Suprapubic skin (tissue), 4 donors: ENCODE measurements around the gene RAPH1. TPM values are rescaled to one million over a fixed set of nuclear protein-coding genes. Genes with fewer than 3 reads are reported as not detected.
A peak's percentile ranks its signal among the peaks of the same experiment; 100 is the strongest.

Experiments
- DNase-seq, 2 donors: peaks; one replicate each; pipeline ENCODE4 v3.0.0-alpha.2; 2019; ENCODE audit warnings: low spot score in 2 of 2
- H3K27ac ChIP-seq: fragments of 200-600 bp; sonication (generic); one replicate; pipeline ENCODE4 v1.5.1; 2019
- H3K27me3 ChIP-seq: fragments of 200-600 bp; sonication (generic); one replicate; pipeline ENCODE4 v1.5.1; 2019
- H3K36me3 ChIP-seq: fragments of 200-600 bp; sonication (generic); one replicate; pipeline ENCODE4 v1.5.1; 2019
- H3K4me1 ChIP-seq: fragments of 200-600 bp; sonication (generic); one replicate; pipeline ENCODE4 v1.5.1; 2019
- H3K4me3 ChIP-seq: fragments of 200-600 bp; sonication (generic); one replicate; pipeline ENCODE4 v1.5.1; 2019; ENCODE audit warnings: mild to moderate bottlenecking
- H3K9me3 ChIP-seq: fragments of 200-600 bp; sonication (generic); one replicate; pipeline ENCODE4 v1.5.1; 2019
- CTCF ChIP-seq, 2 donors: fragments of 200-600 bp in 1 of 2; fragments of 450-650 bp in 1 of 2; sonication (generic) in 1 of 2; IDR thresholded peaks; one replicate each; pipeline ENCODE4 v1.5.1; 2016 to 2019; ENCODE audit warnings: antibody characterized with exemption in 2 of 2, mild to moderate bottlenecking in 1 of 2, moderate library complexity in 1 of 2
- EP300 ChIP-seq: sonication (generic); formaldehyde crosslinking; IDR thresholded peaks from one replicate; pipeline ENCODE4 v1.6.1; 2017; ENCODE audit warnings: antibody characterized with exemption
- POLR2A ChIP-seq, 2 donors: fragments of 450-650 bp; IDR thresholded peaks; one replicate each; pipeline ENCODE4 v1.6.1; 2017; ENCODE audit warnings: antibody characterized with exemption in 2 of 2, mild to moderate bottlenecking in 2 of 2, moderate library complexity in 2 of 2
- POLR2AphosphoS5 ChIP-seq, 3 donors: sonication (generic); formaldehyde crosslinking; IDR thresholded peaks; one replicate each; pipeline ENCODE4 v1.6.1; 2017; ENCODE audit warnings: antibody characterized with exemption in 3 of 3
- WGBS: methylation state at CpG from one replicate; pipeline ENCODE4 v1.1.5; 2018; 5-methylcytosine and 5-hydroxymethylcytosine counted together
- total RNA-seq, 4 donors: library from RNA; depleted of rRNA; stranded (reverse); fragments of >200 nt; gene quantifications; one replicate each; pipeline ENCODE4 v1.1.0, GENCODE V29; 2016

RAPH1 gene
- total RNA-seq, 4 donors from 2014 or later: 38.3 to 58.2 (median 49.3) TPM

DNA sequence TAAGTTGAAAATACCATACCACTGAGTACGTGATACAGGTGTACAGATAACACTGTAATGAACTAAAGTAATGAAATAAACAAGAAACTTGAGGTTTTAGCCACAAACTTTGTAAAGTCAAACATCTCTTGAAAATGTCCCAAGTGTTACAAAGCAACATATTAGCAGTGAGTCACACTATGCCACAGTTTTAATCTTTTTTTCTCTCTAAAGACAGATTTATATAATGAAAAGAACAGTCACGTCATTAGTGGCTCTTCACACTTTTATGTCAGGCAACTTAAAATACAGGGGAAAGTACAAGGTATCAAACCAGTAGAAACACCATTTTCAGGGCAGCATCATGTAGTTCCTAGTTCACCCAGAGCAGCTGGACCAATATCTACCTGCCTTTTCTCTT is 42.1 kb downstream of the RAPH1 start:
- Histone ChIP-seq H3K4me1 (peaks cover 4% of the 10 kb centered on the region), H3K4me3 (no peak overlapping the region), H3K9me3 (no peaks in the 10 kb centered on the region), H3K27me3 (no peaks in the 10 kb centered on the region), H3K36me3 (peaks cover 30% of the 10 kb centered on the region), H3K27ac (no peak overlapping the region)
- 88% methylated on average over 2 of the region's 2 CpGs for WGBS
- no peak for DNase-seq
- TF ChIP-seq EP300: no peak
- TF ChIP-seq CTCF (IDR thresholded peaks at IDR 0.05): no peak
- TF ChIP-seq POLR2A (IDR thresholded peaks at IDR 0.05): no peak

- Histone ChIP-seq H3K4me3 (no peak overlapping the region), H3K4me1 (no peaks in the 10 kb centered on the region), H3K9me3 (no peaks in the 10 kb centered on the region), H3K36me3 (peaks cover 30% of the 10 kb centered on the region), H3K27me3 (no peaks in the 10 kb centered on the region), H3K27ac (no peak overlapping the region)
- WGBS: 97% methylated on average over 3 of the region's 3 CpGs
- TF ChIP-seq CTCF (IDR thresholded peaks at IDR 0.05): no peak
- TF ChIP-seq POLR2AphosphoS5 (IDR thresholded peaks at IDR 0.05): no peak
- no peak for TF ChIP-seq EP300
- no peak for TF ChIP-seq POLR2A (IDR thresholded peaks at IDR 0.05)
- DNase-seq: no peak
These were observed 44.7 kb downstream of the RAPH1 start for GRCh38 chr2:203490391-203490790.

GRCh38 chr2:203489531-203489930 is 45.6 kb downstream of the RAPH1 start:
- WGBS: 98% methylated on average over 6 of the region's 6 CpGs
- no peak overlapping the region for H3K27ac ChIP-seq
- no peaks in the 10 kb centered on the region for H3K4me1 ChIP-seq
- H3K36me3 ChIP-seq: peaks cover 30% of the 10 kb centered on the region
- no peaks in the 10 kb centered on the region for H3K9me3 ChIP-seq
- H3K4me3 ChIP-seq: no peak overlapping the region
- no peaks in the 10 kb centered on the region for H3K27me3 ChIP-seq
- no peak for TF ChIP-seq CTCF (IDR thresholded peaks at IDR 0.05)
- TF ChIP-seq EP300: no peak
- no peak for TF ChIP-seq POLR2AphosphoS5 (IDR thresholded peaks at IDR 0.05)
- no peak for TF ChIP-seq POLR2A (IDR thresholded peaks at IDR 0.05)
- no peak for DNase-seq

DNA sequence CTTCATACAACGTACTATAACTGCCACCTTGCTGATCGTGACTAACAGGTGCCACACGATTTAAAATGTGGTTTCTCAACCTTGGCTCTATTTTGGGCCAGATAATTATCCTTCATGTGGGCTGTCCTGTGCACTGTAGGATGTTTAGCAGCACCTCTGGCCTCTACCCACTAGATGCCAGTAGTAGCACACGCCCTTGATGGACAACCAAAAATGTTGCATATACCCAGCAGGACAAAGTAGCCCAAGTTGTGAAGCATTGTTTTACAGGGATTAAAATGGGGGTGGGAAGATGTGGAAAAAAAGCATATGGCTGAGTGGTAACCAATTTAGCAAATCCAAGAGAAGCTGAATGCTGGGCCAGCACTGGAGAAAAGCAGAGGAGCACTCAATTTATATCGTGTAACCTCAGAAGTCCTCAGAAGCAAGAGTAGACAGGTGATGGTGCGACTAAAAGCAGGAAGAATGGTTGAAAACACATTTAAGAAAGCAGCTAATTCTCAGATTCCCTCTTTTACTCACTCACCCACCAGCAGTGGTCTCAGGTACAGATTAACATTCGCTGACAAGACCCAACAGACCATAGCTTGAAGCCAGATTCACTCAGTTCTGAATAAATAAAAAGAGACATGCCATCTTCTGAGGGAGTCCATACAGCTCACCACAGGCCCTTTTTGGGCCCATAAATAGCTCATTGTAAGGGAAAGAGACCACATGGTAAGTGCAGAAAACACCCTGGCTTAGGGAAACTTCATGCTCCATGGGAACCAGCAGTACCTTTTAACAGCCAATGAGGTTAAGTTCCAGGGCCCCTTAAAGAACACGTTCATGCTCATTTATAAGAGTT is 50.6 kb downstream of the RAPH1 start:
- 70% methylated on average over 8 of the region's 8 CpGs for WGBS
- H3K4me1 ChIP-seq: no peaks in the 10 kb centered on the region
- TF ChIP-seq EP300: no peak
- TF ChIP-seq CTCF (IDR thresholded peaks at IDR 0.05): peak in 1 of 2 donors; percentile 51
- H3K27ac ChIP-seq: no peak overlapping the region
- no peak overlapping the region for H3K4me3 ChIP-seq
- peaks cover 7% of the 10 kb centered on the region for H3K36me3 ChIP-seq
- H3K27me3 ChIP-seq: no peaks in the 10 kb centered on the region
- no peak for DNase-seq
- no peaks in the 10 kb centered on the region for H3K9me3 ChIP-seq

DNA sequence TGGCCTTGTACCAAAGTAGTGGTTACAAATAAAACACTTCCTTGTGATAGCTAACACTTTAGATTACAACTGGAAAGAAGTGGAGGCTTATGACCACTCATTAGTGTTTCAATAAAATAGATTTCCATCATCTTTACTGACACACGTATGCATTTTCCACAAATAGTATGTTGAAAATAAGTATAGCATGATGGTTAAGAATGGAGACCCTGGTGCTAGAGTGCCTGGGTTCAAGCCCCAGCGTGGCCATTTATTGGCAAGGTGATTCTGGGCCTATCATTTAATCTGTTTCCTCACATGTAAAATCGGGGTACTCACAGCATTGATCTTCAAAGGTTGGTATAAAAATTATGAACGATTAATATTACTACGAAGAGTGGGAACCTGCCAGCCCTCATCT is 54.5 kb downstream of the RAPH1 start:
- Histone ChIP-seq H3K27me3 (no peaks in the 10 kb centered on the region), H3K9me3 (no peaks in the 10 kb centered on the region), H3K4me3 (no peak overlapping the region), H3K36me3 (no peaks in the 10 kb centered on the region), H3K4me1 (no peaks in the 10 kb centered on the region), H3K27ac (no peak overlapping the region)
- WGBS: 90% methylated on average over 5 of the region's 5 CpGs
- no peak for TF ChIP-seq CTCF (IDR thresholded peaks at IDR 0.05)
- TF ChIP-seq POLR2AphosphoS5 (IDR thresholded peaks at IDR 0.05): no peak
- TF ChIP-seq POLR2A (IDR thresholded peaks at IDR 0.05): no peak
- TF ChIP-seq EP300: no peak
- no peak for DNase-seq
